ENCODE results near the gene SLC12A8.

SLC12A8 gene

GRCh38 chr3:125212509-125213363, at the start of gene SLC12A8:
Gene SLC12A8, minus strand, starts transcription at chr3:125212748. Its CDS starts 1,399 bp downstream, at chr3:125211349.
- no peak for DNase-seq

GRCh38 chr3:125262161-125262560, 49.6 kb upstream of the SLC12A8 start:
- DNase-seq, result no peak

GRCh38 chr3:125261031-125261430, 48.5 kb upstream of the SLC12A8 start:
- DNase-seq, result no peak

- no peak for DNase-seq
These were observed 47.6 kb upstream of the SLC12A8 start for GRCh38 chr3:125260158-125260557.

- DNase-seq, result peak; percentile 81
These were observed 45.0 kb upstream of the SLC12A8 start for GRCh38 chr3:125257536-125257935.

- no peak for DNase-seq
These were observed 44.1 kb upstream of the SLC12A8 start for GRCh38 chr3:125256675-125257074.

- DNase-seq, result no peak
These were observed 38.4 kb upstream of the SLC12A8 start for GRCh38 chr3:125250973-125251372.

- no peak for DNase-seq
These were observed 33.7 kb upstream of the SLC12A8 start for GRCh38 chr3:125246237-125246636.

- no peak for DNase-seq
These were observed 33.0 kb upstream of the SLC12A8 start for GRCh38 chr3:125245521-125245920.

GRCh38 chr3:125240496-125240895, 27.9 kb upstream of the SLC12A8 start:
- no peak for DNase-seq

- peak; percentile 45 for DNase-seq
These were observed 26.7 kb upstream of the SLC12A8 start for GRCh38 chr3:125239266-125239665.

GRCh38 chr3:125238759-125239158, 26.2 kb upstream of the SLC12A8 start:
- DNase-seq, result no peak

GRCh38 chr3:125236331-125236903, 23.9 kb upstream of the SLC12A8 start:
- DNase-seq, result no peak

- no peak for DNase-seq
These were observed 22.3 kb upstream of the SLC12A8 start for GRCh38 chr3:125234831-125235230.

- DNase-seq, result no peak
These were observed 19.9 kb upstream of the SLC12A8 start for GRCh38 chr3:125232401-125232800.

- DNase-seq, result no peak
These were observed 19.3 kb upstream of the SLC12A8 start for GRCh38 chr3:125231895-125232294.

- DNase-seq, result no peak
These were observed 17.2 kb upstream of the SLC12A8 start for GRCh38 chr3:125229707-125230106.

- no peak for DNase-seq
These were observed 16.6 kb upstream of the SLC12A8 start for GRCh38 chr3:125229168-125229567.

- peak; percentile 35 for DNase-seq
These were observed 9.3 kb upstream of the SLC12A8 start for GRCh38 chr3:125221831-125222230.

- DNase-seq, result peak; percentile 25
These were observed 8.3 kb upstream of the SLC12A8 start for GRCh38 chr3:125220727-125221429.

- no peak for DNase-seq
These were observed 7.6 kb upstream of the SLC12A8 start for GRCh38 chr3:125220183-125220582.

GRCh38 chr3:125219261-125219701, 6.7 kb upstream of the SLC12A8 start:
- no peak for DNase-seq

- DNase-seq, result peak; percentile 36
These were observed 2.2 kb upstream of the SLC12A8 start for GRCh38 chr3:125214738-125215137.

Data from suppressor macrophage treated with lipopolysaccharide for 4 hours (primary cell).